ENCODE measurements around the gene TERT.

DNA sequence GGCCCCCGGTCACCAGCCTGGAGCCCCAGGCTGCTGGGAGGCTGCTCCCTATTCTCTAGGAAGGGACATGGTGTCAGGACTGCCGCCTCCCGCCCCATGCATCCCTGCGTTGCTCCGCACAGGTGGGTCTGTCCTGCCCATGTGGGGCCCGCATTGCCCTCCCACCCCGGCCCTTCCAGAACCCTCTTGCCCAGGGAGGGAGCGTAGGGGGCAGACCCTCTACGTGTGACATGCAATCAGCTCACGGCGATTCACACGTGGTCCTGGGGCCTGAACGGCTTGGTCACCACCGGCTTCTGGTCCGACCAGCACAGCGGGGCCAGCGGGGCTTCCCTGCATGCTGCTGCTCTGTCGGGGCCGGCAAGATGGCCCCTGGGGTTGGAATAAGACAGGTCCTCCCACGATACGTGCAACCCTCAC lies 84.0 kb downstream of the TERT start:
- TF ChIP-seq, protein P1, sequence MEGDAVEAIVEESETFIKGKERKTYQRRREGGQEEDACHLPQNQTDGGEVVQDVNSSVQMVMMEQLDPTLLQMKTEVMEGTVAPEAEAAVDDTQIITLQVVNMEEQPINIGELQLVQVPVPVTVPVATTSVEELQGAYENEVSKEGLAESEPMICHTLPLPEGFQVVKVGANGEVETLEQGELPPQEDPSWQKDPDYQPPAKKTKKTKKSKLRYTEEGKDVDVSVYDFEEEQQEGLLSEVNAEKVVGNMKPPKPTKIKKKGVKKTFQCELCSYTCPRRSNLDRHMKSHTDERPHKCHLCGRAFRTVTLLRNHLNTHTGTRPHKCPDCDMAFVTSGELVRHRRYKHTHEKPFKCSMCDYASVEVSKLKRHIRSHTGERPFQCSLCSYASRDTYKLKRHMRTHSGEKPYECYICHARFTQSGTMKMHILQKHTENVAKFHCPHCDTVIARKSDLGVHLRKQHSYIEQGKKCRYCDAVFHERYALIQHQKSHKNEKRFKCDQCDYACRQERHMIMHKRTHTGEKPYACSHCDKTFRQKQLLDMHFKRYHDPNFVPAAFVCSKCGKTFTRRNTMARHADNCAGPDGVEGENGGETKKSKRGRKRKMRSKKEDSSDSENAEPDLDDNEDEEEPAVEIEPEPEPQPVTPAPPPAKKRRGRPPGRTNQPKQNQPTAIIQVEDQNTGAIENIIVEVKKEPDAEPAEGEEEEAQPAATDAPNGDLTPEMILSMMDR (conservative IDR thresholded peaks at IDR 0.05; ENCODE audit: low read depth, low read length), result no peak
- no peak for TF ChIP-seq EZH2 (IDR thresholded peaks at IDR 0.05; ENCODE audit: low read length, unreplicated experiment)

Data from PC-3 (cell line).